GM12875 (cell line): Measurements from ENCODE around the gene THAP12.
"Not testable (repeated sequence)": the region's sequence is repeated elsewhere in the genome, so short reads cannot be mapped to it uniquely, and the experiment has no call there.

Experiments used
- H3K4me3 ChIP-seq: one replicate; pipeline ENCODE4 v1.5.1; 2011; ENCODE audit warnings: low read depth, low read length, control low read depth
- CTCF ChIP-seq: IDR thresholded peaks from 2 replicates; pipeline ENCODE4 v1.5.1; 2011; ENCODE audit warnings: low read depth, mild to moderate bottlenecking, control low read depth, inconsistent platforms, low read length, moderate library complexity, borderline replicate concordance; ENCODE audit not compliant: insufficient read depth

Gene THAP12

GRCh38 chr11:76410851-76411357 lies 30.0 kb upstream of the THAP12 start:
- no peak for TF ChIP-seq CTCF
- H3K4me3 ChIP-seq: no peak overlapping the region

- no peak overlapping the region for H3K4me3 ChIP-seq
- no peak for TF ChIP-seq CTCF
Measured at GRCh38 chr11:76408171-76408965, 27.4 kb upstream of the THAP12 start.

- no peak overlapping the region for H3K4me3 ChIP-seq
- TF ChIP-seq CTCF: no peak
Measured at GRCh38 chr11:76406359-76406758, 25.4 kb upstream of the THAP12 start.

GRCh38 chr11:76401484-76401883 lies 20.6 kb upstream of the THAP12 start:
- not testable (repeated sequence) for H3K4me3 ChIP-seq

- TF ChIP-seq CTCF: no peak
- no peak overlapping the region for H3K4me3 ChIP-seq
Measured at GRCh38 chr11:76400967-76401366, 20.0 kb upstream of the THAP12 start.

- no peak overlapping the region for H3K4me3 ChIP-seq
- no peak for TF ChIP-seq CTCF
Measured at GRCh38 chr11:76397383-76397782, 16.5 kb upstream of the THAP12 start.

GRCh38 chr11:76395296-76395695 lies 14.4 kb upstream of the THAP12 start:
- no peak overlapping the region for H3K4me3 ChIP-seq
- TF ChIP-seq CTCF: no peak
